ENCODE results near the gene NUP85.
"Not testable (repeated sequence)": the region's sequence is repeated elsewhere in the genome, so short reads cannot be mapped to it uniquely, and the experiment has no call there.

The NUP85 gene

GRCh38 chr17:75242461-75243042, 37.1 kb downstream of the NUP85 start:
- no peak for DNase-seq

- no peak for DNase-seq
These were observed 38.8 kb downstream of the NUP85 start for GRCh38 chr17:75244133-75244866.

- no peak for DNase-seq
These were observed 39.5 kb downstream of the NUP85 start for GRCh38 chr17:75245011-75245410.

DNA sequence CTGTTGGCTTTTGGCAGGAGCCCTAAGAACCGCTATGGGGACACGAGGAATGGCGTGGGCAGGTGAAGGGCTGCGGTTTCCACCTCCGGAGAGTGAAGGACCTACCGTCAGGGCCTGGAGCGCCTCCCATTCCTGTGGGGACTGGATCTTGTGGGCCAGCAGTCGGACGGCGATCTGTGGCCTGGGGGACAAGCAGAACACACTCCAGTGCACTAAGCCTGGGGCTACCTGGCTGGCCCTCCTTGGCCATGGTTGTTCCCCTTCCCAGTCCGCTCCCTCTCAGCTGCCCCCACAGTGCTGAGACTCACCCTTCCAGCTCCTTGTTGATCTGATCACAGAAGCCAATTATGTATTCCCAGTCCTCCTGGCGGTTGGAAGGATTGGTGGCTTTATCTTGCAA, 40.9 kb downstream of the NUP85 start:
- no peak for DNase-seq

DNA sequence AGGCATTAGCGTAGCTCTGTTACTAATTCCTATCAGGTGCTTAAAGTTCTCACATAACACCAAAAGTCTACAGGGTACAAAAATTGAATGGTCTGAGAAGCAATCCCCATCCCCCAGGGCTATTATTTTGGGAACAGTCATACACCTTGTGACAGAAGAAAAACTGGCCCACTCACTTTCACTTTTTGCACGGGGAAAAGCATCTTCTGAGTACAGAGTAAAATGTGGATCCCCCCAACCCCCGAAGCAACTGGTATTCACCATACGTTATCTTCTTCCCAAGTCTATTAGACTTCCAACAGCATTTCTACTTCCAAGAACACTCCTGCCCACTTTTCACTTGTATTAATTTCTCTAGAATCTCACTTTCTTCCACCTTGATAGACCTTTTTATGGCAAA, 44.1 kb downstream of the NUP85 start:
- no peak for DNase-seq

GRCh38 chr17:75250009-75250471, 44.6 kb downstream of the NUP85 start:
- peak; percentile 74 for DNase-seq

DNA sequence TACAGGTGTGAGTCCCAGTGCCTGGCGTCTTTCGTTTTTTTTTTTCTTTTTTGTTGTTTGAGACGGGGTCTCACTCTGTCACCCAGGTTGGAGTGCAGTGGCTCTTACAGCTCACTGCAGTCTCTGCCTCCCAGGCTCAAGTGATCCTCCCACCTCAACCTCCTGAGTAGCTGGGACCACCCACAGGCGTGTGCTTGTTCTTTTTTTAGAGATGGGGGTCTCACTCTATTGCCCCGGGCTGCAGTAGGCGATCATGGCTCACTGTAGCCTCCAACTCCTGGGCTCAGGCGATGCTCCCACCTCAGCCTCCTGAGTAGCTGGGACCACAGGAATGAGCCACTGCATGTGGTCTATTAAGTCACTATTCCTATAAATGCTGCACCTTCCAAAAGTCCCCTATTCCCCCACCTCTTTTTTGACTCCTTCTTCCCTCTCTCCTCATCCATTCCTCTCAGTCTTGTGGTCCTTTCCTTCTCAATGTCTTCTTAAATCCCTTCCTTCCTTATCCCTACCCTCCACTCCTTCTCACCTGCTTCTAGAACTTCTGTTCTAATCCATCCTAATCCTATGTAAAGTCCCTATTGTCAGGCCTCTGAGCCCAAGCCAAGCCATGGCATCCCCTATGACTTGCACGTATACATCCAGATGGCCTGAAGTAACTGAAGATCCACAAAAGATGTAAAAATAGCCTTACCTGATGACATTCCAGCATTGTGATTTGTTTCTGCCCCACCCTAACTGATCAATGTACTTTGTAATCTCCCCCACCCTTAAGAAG, 46.7 kb downstream of the NUP85 start:
- DNase-seq: no peak

DNA sequence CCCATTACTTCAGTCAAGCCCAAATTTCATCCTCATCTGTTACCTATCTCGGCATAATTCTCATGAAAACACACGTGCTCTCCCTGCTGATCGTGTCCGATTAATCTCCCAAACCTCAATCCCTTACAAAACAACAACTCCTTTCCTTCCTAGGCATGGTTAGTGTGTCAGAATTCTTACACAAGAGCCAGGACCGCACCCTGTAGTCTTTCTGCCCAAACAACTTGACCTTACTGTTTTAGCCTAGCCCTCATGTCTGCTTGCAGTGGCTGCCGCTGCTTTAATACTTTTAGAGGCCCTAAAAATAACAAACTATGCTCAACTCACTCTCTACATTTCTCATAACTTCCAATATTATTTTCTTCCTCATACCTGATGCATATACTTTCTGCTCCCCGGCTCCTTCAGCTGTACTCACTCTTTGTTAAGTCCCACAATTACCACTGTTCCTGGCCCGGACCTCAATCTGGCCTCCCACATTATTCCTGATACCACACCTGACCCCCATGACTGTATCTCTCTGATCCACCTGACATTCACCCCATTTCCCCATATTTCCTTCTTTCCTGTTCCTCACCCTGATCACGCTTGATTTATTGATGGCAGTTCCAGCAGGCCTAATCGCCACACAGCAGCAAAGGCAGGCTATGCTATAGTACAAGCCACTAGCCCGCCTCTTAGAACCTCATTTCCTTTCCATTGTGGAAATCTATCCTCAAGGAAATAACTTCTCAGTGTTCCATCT, 50.6 kb downstream of the NUP85 start:
- DNase-seq: not testable (repeated sequence)

DNA sequence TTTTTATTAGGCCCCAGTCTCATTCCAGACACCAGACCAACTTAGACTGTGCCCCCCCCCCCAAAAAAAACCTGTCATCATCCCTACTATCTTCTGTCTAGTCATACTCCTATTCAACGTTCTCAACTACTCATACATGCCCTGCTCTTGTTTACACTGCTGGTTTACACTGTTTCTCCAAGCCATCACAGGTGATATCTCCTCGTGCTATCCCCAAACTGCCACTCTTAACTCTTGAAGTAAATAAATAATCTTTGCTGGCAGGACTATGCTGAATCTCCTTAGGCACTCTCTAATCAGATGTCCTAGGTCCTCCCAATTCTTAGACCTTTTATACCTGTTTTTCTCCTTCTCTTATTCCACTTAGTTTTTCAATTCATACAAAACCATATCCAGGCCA, 51.7 kb downstream of the NUP85 start:
- not testable (repeated sequence) for DNase-seq

- DNase-seq: no peak
These were observed 55.3 kb downstream of the NUP85 start for GRCh38 chr17:75260641-75261335.

GRCh38 chr17:75261336-75262111, 56.0 kb downstream of the NUP85 start, which contains the start of the genes GGA3 and MRPS7:
Gene GGA3, minus strand, starts transcription at chr17:75261606. Its CDS starts 19 bp downstream, at chr17:75261587.
Gene MRPS7, plus strand, starts transcription at chr17:75261879. Its CDS starts 22 bp downstream, at chr17:75261901.
- peak; percentile 92 for DNase-seq

GRCh38 chr17:75262112-75262606, 56.7 kb downstream of the NUP85 start:
- peak; percentile 17 for DNase-seq

DNA sequence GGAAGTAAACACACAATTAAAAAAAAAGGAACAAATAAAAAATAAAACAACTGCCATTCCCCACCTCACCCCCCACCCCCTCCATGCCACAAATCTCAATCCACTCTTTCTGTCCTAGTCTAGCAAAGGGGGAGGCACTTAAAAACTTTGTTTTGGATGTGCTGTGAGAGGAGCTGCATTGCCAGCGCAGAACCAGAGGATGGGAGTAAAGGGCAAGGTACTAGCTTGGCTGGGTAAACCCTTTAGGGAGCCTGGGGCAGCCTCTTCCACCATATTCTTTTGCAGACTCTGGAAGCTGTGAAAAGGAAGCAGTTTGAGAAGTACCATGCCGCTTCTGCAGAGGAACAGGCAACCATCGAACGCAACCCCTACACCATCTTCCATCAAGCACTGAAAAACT, 57.6 kb downstream of the NUP85 start:
- no peak for DNase-seq

- DNase-seq: no peak
These were observed 60.3 kb downstream of the NUP85 start for GRCh38 chr17:75265614-75266315.

- DNase-seq: no peak
These were observed 61.1 kb downstream of the NUP85 start for GRCh38 chr17:75266316-75267152.

- no peak for DNase-seq
These were observed 61.6 kb downstream of the NUP85 start for GRCh38 chr17:75267153-75267410.

DNA sequence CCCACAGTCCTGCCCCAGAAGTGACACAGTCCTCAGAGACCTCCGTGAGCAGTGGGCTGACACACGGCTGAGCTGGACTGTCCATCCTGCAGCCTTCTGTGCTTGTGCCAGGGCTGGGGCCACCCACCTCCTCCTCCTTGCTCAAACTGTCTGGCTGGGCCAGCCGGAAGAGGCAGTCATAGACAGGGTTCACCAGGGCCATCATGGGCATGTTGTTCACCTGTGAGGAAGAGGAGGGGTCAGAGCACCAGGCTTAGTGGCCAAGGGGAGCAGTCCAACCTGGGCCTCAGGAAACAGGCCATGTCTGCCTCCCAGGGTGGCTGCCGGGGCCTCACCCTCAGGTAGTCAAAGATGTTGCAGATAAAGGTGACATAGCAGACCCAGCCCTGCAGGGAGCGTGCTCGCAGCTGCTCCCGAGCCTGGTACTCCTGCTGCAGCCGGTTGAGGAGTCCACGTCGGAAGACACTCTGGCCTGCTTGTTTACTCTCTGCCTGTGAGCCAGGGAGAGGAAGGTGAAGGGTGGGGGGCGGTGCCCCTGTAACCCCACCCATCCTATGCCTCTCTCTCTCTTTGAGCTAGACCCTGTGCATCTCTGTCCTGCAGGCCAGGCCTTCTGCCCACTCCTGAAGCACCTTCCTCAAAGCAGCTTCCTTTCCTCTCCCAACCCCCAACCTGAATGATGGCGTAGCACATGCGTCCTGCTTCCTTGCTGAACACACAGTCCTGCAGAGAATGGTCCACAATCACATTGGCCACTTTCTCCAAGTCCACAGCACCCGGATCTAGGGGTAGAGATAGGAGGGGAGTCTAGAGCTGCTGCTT, 62.1 kb downstream of the NUP85 start:
- no peak for DNase-seq

DNA sequence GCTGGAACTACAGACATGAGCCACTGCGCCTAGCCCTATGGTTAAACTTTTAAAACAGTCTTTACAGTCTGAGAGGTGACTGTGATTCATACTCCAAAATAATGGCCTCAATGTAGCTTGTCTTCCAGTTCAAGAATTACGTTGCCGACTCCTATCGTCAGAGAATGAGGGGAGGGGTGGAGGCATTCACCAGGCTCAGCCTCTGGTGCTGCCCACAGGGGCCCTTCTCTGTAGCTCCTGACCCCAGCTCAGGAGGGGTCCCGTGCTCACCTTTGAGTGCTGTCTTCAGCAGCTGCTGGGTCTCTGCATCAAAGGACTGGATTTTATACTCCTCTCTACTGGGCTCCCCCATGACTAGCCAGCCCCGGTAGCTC, 64.4 kb downstream of the NUP85 start:
- DNase-seq: no peak
